Fibroblast of peridontal ligament (primary cell): ENCODE measurements around the gene ACSS3.

Source experiments
- DNase-seq: peaks from one replicate; pipeline ENCODE4 v3.0.0-alpha.2; 2010; ENCODE audit errors: extremely low read depth

The ACSS3 gene

DNA sequence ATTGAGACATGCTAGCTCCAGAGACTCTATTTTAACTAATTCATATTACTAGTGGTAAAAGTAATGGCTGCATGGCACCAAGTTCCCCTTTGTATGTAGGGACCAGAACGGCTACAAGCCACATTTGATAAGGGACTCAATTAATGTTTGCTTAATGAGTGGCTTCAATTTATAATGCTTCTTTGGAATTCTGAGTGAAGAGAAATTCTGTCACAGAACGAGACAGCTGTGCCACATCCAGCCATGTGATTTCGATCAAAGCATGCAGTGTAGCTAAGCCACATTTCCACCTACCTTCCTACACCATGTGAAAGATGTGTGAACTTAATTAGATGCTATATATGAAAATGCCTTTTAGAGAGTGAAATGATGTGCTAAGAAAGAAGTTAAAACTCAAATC, 217.4 kb downstream of the ACSS3 start:
- DNase-seq: no peak

- peak; percentile 29 for DNase-seq
These were observed 218.9 kb downstream of the ACSS3 start for GRCh38 chr12:81296556-81297305.

- no peak for DNase-seq
These were observed 219.7 kb downstream of the ACSS3 start for GRCh38 chr12:81297601-81298000.

GRCh38 chr12:81300454-81300853, 222.6 kb downstream of the ACSS3 start:
- DNase-seq: no peak

DNA sequence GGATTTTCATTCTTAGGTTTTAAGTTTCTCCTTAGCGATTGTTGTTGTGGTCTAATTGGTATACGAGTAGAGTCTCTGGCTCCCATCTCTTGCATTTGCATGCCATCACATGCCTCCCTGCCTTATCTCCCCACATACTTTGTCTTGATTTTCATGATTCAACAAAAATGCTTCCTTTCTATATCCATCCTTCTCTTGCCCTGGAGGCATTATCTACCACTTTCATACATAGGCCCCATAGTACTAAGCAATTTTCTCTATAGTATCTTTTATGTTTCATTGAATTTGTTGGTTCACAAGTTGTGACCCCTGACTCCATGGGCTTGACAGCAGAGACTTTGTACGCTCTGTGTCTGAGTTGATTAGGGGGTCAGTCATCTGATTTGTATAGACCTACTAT, 226.1 kb downstream of the ACSS3 start:
- no peak for DNase-seq
